Measurements from ENCODE around the gene BICC1.

DNA sequence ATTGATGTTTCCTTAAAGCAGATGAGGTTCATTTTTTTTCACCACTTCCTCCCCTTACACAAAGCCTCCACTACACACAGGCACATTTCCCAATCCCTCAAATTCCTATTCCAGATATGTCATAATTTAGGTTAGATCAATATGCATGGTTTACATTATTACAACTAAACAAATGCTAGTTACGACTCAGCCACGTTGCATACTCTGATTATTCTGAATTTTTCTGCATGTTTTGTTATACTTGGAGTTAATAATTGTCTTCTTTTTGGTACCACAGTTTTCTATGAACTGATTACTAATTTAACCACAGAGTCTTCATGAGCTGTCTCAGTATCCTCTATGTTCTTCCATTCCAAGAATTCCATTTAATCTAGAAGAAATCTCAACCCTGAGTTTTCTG lies 4.4 kb upstream of the BICC1 start:
- TF ChIP-seq, protein P1, sequence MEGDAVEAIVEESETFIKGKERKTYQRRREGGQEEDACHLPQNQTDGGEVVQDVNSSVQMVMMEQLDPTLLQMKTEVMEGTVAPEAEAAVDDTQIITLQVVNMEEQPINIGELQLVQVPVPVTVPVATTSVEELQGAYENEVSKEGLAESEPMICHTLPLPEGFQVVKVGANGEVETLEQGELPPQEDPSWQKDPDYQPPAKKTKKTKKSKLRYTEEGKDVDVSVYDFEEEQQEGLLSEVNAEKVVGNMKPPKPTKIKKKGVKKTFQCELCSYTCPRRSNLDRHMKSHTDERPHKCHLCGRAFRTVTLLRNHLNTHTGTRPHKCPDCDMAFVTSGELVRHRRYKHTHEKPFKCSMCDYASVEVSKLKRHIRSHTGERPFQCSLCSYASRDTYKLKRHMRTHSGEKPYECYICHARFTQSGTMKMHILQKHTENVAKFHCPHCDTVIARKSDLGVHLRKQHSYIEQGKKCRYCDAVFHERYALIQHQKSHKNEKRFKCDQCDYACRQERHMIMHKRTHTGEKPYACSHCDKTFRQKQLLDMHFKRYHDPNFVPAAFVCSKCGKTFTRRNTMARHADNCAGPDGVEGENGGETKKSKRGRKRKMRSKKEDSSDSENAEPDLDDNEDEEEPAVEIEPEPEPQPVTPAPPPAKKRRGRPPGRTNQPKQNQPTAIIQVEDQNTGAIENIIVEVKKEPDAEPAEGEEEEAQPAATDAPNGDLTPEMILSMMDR (IDR thresholded peaks at IDR 0.05), result no peak
- TF ChIP-seq EZH2phosphoT487 (IDR thresholded peaks at IDR 0.05), result no peak
